ACHN (cell line): ENCODE measurements around the gene LGI2.
"Not testable (repeated sequence)": the region's sequence is repeated elsewhere in the genome, so short reads cannot be mapped to it uniquely, and the experiment has no call there.

Experiments
- DNase-seq: peaks from one replicate; pipeline ENCODE4 v3.0.0-alpha.2; 2015
- in situ Hi-C: cut with HindIII; loops from 2 replicates; pipeline ENCODE4 v1.10.0; 2017; ENCODE audit warnings: low sequenced_read_pairs, low pct_ligation_motif_present, low pct_unique_long_range_greater_than_20kb

LGI2 gene, protein sequence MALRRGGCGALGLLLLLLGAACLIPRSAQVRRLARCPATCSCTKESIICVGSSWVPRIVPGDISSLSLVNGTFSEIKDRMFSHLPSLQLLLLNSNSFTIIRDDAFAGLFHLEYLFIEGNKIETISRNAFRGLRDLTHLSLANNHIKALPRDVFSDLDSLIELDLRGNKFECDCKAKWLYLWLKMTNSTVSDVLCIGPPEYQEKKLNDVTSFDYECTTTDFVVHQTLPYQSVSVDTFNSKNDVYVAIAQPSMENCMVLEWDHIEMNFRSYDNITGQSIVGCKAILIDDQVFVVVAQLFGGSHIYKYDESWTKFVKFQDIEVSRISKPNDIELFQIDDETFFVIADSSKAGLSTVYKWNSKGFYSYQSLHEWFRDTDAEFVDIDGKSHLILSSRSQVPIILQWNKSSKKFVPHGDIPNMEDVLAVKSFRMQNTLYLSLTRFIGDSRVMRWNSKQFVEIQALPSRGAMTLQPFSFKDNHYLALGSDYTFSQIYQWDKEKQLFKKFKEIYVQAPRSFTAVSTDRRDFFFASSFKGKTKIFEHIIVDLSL

DNA sequence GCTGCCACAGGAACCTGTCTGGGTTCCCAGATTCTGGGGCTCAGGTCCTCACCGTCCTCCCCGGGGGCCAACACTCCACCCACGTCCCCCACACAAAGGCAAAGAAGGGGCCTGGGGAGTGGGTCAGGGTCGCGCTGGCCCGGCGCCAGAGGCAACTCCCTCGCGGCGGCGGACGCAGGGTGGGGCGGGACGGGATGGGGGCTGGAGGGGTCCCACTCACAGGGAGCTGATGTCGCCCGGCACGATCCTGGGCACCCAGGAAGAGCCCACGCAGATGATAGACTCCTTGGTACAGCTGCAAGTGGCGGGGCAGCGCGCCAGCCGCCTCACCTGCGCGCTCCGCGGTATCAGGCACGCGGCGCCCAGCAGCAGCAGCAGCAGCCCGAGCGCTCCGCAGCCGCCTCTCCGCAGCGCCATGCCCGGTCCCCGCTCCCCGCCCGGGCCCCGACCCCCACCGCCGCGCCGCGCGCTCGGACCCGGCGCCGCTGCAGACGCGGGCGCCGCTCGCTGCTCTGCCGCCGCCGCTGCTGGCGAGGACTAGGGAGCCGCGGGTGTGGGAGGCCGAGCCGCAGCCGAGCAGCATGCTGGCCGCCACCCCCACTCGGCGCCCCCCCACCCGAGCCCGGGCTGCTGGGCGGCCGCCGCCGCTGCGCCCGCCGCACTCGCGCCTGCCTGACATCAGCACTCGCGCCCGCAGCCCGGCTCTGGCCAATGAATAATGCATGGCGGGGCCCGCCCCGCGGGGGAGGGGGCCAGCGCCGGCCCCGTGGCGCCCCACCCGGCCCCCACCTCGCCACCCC is at the start of gene LGI2:
TSS of gene LGI2 (minus strand) at position 670 of the 800 bp plus-strand sequence. CDS start at position 417, 253 bp downstream.
- in situ Hi-C loops: no loop called here
- peak; percentile 9 for DNase-seq

DNA sequence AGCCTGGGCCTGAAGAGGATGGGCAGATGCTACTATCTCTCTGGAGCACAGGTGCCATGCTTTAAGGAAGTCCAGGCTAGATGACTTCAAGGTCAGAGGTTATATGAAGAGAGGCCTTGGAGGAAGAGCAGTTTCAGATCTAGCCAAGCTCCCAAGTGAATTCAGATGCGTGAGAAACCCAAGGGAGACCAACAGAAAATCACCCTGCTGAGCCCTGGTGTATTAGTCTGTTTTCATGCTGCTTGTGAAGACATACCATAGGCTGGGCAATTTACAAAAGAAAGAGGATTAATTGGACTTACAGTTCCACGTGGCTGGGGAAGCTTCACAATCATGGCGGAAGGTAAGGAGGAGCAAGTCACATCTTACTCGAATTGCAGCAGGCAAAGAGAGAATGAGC is 47.8 kb upstream of the LGI2 start:
- no peak for DNase-seq
- in situ Hi-C loops: no loop called here

DNA sequence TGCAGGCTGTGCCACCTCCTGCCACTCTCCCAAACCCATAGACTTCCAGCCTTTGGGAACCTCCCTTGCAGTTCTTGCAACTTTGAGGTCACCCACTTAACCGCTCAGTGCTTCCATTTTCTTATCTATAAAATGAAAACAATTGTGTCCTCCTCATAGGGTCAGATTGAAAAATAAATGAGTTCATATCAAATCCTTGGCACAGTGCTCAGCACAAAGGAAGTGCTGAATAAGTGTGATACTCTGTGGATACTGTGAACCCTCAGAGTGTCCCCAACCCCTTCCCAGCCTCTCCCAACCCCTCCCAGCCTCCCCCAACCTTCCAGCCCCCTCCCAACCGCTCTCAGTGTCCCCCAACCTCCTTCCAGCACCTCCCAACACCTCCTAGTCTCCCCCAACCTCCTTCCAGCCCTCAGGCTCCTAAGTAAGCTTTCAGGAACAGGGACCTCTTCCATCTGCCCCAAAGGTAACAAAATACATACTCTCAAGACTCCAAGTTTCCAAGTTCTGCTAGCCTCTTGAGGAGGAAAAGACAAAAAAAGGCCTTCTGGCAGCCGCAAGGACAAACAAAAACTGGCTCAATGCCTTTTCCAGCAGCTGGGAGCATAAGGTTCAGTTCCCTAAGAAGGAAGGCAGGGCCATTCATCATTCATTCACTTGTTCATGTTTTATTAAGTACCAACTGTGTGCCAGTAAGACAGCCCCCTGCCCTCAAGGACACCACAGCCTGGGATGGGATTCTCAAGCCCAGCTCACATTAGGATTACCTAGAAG is 46.1 kb upstream of the LGI2 start:
- no peak for DNase-seq
- in situ Hi-C loops: no loop called here

DNA sequence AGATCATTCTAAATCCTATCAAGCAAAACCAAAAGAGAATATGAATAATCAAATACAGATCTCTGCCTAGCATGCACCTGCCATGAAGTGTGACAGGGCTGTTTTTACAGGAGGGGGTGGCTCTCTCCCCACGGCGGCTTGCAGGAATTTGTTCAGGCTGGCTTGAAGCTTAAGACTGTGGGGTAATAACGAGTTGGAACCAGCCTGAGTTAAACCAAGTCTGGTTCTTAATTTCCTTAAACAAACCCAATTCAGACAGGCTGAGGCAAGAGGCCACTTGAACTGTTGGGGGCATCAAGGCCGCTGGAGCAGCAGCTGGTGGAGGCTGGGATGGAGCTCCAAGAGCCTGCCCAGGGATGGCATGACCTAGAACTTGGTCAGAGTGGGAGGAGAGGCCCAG is 45.1 kb upstream of the LGI2 start:
- in situ Hi-C loops: no loop called here
- no peak for DNase-seq

DNA sequence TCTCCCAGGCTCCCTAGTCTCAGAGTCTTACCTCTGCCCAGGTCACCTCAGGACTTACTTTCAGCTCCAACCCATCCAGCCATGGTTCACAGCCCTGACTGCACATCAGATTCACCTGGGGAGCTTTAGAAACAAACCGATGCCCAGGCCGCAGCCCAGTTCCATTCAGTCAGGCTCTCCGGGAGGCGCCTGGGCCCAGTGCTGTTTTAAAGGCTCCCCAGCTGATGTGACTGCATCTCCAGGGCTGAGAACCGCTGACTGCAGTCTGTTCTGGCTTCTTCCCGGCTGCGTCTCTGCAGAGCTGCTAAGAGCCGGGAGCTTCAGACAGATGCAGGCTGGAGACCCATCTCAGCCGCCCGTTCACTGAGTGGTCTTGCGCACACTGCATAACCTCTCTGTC is 44.4 kb upstream of the LGI2 start:
- no peak for DNase-seq
- in situ Hi-C loops: no loop called here

DNA sequence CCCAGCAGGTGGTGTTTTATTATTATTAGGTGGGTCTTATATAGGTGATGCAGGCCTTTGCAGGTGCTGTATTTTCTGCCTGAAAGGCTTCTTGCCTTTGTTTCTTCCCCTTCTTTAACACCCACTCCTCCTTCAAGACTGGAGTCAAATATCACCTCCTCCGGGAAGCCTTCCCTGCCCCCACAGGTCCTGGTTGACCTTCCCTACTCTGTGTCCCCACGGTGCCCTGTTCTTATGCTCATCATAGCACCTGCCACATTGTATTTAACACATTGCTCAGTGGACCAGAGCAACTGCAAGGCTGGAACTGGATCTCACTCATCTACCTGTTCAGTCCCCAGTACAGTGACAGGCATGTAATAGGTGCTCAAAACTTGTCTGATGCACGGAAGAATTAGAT is 39.8 kb upstream of the LGI2 start:
- in situ Hi-C loops: no loop called here
- no peak for DNase-seq

DNA sequence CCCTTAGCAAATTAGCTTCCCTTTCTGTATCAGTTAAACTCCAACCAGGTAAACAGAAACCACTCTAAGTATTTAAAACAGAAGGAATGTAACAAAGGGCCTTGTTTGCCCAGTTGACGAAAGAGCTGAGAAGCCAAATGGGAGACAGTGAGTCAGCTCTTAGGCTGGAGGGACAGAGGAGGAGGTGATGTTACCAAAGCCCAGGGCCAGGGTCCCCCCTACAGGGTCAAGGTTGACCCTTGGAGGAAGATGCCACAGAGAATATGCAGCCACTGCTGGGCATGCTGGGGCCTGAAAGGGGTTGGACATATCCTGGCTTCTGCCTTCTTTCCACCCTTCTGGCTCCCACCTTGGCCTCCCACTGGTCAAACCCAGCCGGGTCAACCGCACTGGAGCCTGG is 38.3 kb upstream of the LGI2 start:
- in situ Hi-C loops: no loop called here
- DNase-seq: no peak

DNA sequence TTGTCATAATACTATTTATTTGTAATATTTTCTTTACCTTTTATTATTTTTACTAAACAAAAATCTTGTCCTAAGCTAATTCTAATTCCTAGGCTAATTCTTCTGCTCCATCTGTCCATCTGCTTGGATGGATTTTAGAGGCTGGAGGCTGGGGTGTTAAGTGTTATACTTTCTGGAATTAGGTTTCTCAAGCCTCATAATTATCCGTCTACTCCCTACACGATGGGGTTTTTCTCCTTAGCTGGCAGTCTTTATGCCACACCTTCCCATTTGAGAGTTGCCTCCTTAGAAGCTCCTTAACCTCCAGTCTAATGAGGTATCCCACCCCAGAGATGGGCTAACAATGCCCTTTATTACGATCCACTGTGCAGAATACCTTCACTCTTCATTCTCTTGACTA is 37.6 kb upstream of the LGI2 start:
- in situ Hi-C loops: no loop called here
- DNase-seq: no peak

DNA sequence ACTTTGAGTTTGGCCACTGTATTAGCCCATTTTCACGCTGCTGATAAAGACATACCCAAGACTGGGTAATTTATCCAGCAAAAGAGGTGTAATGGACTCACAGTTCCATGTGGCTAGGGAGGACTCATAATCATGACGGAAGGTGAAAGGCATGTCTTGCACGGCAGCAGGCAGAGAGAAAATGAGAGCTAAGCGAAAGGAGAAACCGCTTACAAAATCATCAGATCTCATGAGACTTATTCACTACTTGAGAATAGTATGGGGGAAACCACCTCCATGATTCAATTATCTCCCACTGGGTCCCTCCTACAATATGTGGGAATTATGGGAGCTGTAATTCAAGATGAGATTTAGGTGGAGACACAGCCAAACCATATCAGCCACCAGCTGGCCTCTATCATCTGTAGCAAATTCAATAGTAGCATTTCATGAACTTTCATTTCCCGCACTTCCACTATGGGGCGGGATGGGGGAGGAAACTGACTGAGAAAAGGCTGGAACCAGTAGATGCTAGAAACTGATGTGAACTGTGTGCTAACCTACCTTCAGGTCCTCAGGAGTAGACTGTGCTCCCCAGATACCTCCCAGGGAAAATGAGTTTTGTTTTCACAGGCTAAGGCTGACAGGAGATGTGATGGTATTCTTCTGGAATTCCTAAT is 35.3 kb upstream of the LGI2 start:
- in situ Hi-C loops: no loop called here
- no peak for DNase-seq

DNA sequence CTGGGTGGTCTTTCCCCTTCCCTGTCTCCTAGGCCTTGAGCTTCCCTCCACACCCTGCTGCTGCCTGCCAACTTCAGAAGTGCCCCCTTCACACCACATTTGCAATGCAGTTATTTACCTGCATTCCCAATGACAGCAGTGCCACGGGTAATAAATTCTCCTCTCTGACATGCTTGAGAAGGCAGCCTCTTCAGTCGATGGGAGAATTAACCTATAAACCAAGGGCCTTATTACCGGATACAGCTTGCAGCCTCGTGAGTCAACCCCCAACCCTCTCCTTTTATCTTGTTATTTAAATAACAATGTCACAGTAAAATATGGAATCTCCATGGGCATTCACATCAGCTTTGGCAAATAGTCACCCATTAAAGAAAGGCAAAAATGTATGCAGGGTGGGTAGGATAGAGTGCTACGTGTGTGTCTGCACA is 34.7 kb upstream of the LGI2 start:
- DNase-seq: no peak
- in situ Hi-C loops: no loop called here

DNA sequence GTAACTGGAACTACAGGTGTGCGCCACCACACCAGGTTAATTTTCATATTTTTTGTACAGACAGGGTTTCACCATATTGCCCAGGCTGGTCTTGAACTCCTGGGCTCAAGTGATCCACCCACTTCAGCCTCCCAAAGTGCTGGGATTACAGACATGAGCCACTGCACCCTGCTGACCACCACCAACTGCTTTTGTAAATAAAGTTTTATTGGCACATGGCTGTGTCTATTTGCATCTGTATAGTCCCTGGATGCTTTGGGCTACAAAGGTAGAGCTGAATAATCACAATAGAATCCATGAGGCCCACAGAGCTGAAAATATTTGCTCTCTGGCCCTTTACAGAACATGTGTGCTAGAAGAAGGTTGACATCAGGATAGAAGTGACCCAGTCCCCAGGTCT is 33.7 kb upstream of the LGI2 start:
- in situ Hi-C loops, DNase-seq: not testable (repeated sequence)

DNA sequence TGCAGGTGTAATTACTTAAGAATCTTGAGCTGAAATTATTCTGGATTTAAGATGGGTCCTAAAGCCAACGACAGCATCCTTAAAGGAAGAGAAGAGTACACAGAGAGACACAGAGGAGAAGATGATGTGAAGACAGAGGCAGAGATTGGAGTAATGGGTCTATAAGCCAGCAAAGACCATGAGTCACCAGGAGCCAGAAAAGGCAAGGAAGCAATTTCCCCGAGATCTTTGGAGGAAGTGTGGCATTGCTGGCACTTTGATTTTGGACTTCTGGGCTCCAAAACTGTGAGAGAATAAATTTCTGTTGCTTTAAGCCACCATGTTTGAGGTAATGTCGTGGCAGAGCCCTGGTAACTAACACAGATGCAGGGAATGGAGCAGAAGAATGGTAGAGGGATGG is 32.4 kb upstream of the LGI2 start:
- in situ Hi-C loops: no loop called here
- DNase-seq: no peak

DNA sequence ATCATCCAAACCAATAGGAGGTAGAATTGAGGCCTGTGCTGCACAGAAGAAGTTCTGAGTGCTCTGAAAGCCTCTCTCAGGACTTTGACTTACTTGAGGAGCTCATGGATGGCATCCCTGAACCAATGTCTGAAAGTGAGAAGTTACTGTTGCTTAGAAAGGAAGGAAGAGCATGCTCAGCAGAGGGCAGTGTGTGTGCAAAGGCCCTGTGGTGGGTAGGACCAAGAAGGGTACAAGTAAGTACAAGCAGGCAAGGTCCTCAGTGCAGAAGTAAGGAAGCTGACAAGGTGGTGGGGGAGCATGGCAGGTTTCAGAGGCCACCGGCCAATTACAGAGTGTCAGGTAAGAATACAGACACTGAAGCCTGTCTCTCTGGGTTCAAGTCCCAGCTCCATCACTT is 31.4 kb upstream of the LGI2 start:
- DNase-seq: no peak
- in situ Hi-C loops: no loop called here

DNA sequence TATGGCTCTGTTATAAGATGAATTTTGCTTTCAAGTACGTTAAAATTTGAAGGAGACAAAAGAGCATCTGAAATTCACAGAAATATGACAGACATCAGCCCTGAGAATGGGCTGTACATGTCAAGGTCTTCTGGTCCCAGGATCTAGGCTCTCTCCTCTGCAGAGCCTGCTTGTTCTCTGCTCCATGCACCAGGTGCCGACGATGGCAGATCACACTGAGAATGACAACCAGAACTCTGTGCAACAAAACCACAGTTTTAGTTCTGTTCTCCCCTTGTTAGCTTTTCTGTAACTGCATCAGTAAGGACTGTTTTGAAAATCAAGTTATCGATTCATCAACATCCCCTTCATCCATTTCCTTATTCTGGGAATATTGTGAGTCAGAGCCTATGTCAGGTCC is 30.9 kb upstream of the LGI2 start:
- no peak for DNase-seq
- in situ Hi-C loops: no loop called here

DNA sequence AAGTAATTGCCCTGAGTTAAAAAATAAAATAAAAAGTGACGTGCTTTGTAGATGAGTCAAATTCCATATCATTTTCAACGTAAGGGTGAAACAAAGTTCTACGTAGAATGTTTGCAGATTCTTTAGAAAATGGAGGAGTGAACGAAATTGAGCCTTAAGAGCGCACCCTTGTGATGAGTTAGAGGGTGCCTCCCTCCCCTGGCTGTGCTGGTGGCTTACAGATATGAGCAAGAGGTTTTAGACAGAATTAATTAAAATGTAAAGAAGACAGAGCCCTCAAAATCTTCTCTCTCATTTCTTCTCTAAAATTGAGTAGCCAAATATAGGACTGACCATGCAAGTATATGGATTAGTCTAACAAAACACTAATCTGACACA is 30.2 kb upstream of the LGI2 start:
- no peak for DNase-seq
- in situ Hi-C loops: no loop called here

DNA sequence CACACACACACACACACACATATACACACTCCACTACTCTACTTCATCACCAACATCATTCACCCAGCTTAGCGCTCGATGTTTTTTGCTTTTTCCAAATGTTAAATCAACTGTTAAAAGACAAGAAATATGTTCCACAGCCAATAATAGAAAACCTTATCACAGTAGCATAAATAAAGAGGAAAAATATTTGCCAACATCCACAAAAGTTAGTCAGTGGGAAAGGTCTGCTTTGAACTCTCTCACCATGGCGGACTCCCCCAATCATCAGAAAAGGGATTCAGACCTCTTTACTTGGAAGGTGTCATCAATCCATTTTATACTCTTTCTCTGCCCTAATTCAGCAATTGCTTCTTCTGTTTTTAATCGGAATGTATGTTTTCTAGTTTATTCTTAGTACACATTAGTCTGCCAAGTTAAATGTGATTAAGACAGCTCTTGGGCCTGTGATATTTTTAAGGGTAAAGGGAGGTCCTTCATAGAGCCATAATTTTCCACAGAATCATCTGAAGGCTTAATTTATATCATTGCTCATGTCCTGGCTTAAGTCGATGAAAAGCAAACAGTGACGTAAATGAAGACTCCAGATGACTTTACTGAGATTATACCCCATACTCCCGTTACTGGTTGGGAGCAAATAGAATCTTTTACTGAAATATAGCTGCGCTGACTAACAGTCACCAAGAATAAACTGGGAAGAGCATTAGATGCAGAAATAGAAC is 29.7 kb upstream of the LGI2 start:
- in situ Hi-C loops: no loop called here
- DNase-seq: no peak

DNA sequence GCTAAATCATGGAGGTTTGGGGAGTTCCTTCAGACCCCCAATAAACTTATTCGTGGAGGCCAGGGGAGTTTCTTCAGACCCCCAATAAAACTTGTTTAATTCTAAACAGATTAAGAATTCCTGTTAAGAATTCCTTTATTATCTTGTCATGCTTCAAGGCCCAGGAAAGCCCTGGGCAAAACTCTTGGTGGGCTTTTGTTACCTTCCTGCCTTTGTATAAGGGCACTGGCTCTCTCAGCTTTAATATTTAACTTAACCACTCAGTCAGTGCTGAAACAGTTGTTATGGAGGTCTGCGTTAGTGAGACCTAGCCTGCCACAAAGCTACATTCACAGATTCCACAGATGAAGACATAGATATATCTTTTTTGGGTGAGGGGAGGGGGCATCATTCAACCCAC is 29.0 kb upstream of the LGI2 start:
- DNase-seq: no peak
- in situ Hi-C loops: no loop called here

DNA sequence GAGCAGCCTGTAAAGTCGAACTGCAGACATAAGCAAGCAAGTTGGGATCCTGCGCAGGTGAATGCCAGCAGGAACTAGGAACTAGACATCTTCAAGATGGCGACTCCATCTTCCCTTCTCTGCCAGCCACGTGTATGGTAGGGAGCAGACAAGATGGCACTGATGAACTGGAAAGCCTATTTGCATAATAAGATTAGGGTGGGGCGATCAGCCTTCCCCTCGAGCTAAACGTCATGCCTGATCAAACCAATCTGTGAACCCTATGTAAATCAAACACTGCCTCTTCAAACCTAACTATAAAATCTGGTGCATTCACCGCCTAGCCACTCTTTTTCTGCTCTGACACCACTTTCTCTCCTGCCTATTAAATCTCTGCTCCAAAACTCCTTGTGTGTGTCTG is 28.1 kb upstream of the LGI2 start:
- DNase-seq: no peak
- in situ Hi-C loops: no loop called here
